ENCODE results near the gene GALNT9.

DNA sequence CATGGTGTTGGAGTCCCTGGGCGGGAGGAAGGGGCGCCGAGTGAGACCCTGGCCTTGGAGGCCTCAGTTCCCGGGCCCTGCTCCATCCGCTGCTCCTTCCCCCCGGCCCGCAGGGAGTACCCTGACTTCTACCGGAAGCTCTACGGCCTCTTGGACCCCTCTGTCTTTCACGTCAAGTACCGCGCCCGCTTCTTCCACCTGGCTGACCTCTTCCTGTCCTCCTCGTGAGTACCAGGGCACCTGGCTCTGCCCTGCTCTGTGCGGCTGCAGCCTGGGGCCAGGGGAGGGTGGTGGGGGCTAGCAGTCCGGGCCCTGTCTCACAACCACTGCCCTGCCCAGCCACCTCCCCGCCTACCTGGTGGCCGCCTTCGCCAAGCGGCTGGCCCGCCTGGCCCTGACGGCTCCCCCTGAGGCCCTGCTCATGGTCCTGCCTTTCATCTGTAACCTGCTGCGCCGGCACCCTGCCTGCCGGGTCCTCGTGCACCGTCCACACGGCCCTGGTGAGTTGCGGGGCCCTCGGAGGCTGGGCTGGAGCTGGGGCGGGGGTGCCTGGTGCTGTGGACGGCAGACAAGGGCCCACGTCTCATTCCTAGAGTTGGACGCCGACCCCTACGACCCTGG, 178.1 kb downstream of the GALNT9 start:
- TF ChIP-seq, protein P1, sequence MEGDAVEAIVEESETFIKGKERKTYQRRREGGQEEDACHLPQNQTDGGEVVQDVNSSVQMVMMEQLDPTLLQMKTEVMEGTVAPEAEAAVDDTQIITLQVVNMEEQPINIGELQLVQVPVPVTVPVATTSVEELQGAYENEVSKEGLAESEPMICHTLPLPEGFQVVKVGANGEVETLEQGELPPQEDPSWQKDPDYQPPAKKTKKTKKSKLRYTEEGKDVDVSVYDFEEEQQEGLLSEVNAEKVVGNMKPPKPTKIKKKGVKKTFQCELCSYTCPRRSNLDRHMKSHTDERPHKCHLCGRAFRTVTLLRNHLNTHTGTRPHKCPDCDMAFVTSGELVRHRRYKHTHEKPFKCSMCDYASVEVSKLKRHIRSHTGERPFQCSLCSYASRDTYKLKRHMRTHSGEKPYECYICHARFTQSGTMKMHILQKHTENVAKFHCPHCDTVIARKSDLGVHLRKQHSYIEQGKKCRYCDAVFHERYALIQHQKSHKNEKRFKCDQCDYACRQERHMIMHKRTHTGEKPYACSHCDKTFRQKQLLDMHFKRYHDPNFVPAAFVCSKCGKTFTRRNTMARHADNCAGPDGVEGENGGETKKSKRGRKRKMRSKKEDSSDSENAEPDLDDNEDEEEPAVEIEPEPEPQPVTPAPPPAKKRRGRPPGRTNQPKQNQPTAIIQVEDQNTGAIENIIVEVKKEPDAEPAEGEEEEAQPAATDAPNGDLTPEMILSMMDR (IDR thresholded peaks at IDR 0.05) = no peak
- TF ChIP-seq POLR2AphosphoS5 (IDR thresholded peaks at IDR 0.05; ENCODE audit: low read depth, low read length) = no peak
- TF ChIP-seq EP300 (IDR thresholded peaks at IDR 0.05; ENCODE audit: borderline replicate concordance in 1 of 2, low read depth in 1 of 2, low read length in 1 of 2) = no peak
- TF ChIP-seq ELF1 (IDR thresholded peaks at IDR 0.05) = no peak
- TF ChIP-seq GATA2 (CRISPR knock-in tag; IDR thresholded peaks at IDR 0.05) = no peak
- TF ChIP-seq, protein P2, sequence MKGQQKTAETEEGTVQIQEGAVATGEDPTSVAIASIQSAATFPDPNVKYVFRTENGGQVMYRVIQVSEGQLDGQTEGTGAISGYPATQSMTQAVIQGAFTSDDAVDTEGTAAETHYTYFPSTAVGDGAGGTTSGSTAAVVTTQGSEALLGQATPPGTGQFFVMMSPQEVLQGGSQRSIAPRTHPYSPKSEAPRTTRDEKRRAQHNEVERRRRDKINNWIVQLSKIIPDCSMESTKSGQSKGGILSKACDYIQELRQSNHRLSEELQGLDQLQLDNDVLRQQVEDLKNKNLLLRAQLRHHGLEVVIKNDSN (IDR thresholded peaks at IDR 0.05; ENCODE audit: borderline replicate concordance, low read depth) = no peak
- no peak for TF ChIP-seq NRF1 (IDR thresholded peaks at IDR 0.05; ENCODE audit: low read depth, low read length)
- TF ChIP-seq JUND (IDR thresholded peaks at IDR 0.05) = no peak

All from SK-N-SH (cell line).